Measurements from ENCODE around the gene FOXO6.

DNA sequence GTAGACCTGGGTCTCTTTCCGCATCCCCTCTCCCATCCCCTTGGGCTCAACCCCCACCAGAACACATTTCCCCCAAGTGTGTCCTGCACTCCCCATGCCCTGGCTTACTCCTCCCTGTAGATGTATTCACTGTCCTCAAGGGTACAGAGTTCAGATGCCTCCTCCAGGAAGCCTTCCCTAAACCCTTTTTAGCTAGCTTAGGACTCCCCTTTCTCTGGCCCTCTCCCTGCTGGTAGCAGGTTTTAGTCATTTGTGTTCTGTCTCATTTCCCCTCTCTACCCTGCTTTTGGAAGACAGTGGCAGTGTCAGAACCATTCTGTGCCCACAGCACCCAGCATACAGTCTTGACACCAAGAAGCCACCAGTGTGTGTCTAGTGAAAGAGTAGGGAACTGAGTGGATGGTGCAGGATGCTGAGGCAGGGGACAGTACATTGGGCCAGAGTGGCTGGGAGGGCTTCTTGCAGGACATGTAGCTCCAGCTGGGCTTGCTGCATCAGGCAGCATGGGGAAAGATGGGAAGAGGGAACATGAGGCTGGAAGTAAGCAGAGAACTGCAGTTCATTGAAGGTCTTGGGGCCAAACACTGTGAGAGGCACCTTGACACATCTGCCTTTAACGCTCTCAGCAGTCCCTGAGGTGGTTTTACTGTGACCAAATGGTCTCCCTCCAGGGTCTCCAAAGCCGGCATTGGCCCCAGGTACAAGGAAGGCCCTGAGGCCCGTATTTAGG lies 2.5 kb downstream of the FOXO6 start:
- TF ChIP-seq SRF (IDR thresholded peaks at IDR 0.05; ENCODE audit: low read depth in 2 of 2, low read length in 2 of 2) (no peak), MYC (IDR thresholded peaks at IDR 0.05; ENCODE audit: insufficient read depth, insufficient read length, insufficient replicate concordance, low read length, severe bottlenecking) (no peak), SIN3A (IDR thresholded peaks at IDR 0.05; ENCODE audit: low read depth, low read length) (no peak)
- TF ChIP-seq, protein P1, sequence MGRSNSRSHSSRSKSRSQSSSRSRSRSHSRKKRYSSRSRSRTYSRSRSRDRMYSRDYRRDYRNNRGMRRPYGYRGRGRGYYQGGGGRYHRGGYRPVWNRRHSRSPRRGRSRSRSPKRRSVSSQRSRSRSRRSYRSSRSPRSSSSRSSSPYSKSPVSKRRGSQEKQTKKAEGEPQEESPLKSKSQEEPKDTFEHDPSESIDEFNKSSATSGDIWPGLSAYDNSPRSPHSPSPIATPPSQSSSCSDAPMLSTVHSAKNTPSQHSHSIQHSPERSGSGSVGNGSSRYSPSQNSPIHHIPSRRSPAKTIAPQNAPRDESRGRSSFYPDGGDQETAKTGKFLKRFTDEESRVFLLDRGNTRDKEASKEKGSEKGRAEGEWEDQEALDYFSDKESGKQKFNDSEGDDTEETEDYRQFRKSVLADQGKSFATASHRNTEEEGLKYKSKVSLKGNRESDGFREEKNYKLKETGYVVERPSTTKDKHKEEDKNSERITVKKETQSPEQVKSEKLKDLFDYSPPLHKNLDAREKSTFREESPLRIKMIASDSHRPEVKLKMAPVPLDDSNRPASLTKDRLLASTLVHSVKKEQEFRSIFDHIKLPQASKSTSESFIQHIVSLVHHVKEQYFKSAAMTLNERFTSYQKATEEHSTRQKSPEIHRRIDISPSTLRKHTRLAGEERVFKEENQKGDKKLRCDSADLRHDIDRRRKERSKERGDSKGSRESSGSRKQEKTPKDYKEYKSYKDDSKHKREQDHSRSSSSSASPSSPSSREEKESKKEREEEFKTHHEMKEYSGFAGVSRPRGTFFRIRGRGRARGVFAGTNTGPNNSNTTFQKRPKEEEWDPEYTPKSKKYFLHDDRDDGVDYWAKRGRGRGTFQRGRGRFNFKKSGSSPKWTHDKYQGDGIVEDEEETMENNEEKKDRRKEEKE (IDR thresholded peaks at IDR 0.05): no peak
- TF ChIP-seq, protein P2, sequence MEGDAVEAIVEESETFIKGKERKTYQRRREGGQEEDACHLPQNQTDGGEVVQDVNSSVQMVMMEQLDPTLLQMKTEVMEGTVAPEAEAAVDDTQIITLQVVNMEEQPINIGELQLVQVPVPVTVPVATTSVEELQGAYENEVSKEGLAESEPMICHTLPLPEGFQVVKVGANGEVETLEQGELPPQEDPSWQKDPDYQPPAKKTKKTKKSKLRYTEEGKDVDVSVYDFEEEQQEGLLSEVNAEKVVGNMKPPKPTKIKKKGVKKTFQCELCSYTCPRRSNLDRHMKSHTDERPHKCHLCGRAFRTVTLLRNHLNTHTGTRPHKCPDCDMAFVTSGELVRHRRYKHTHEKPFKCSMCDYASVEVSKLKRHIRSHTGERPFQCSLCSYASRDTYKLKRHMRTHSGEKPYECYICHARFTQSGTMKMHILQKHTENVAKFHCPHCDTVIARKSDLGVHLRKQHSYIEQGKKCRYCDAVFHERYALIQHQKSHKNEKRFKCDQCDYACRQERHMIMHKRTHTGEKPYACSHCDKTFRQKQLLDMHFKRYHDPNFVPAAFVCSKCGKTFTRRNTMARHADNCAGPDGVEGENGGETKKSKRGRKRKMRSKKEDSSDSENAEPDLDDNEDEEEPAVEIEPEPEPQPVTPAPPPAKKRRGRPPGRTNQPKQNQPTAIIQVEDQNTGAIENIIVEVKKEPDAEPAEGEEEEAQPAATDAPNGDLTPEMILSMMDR (IDR thresholded peaks at IDR 0.05 in 2 of 3, conservative IDR thresholded peaks at IDR 0.05 in 1 of 3; ENCODE audit: control insufficient read depth in 2 of 3, extremely low read depth in 1 of 3, insufficient read depth in 1 of 3, low read depth in 3 of 3, low read length in 3 of 3): no peak
- TF ChIP-seq, protein P3, sequence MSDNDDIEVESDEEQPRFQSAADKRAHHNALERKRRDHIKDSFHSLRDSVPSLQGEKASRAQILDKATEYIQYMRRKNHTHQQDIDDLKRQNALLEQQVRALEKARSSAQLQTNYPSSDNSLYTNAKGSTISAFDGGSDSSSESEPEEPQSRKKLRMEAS (IDR thresholded peaks at IDR 0.05; ENCODE audit: low read depth, low read length): no peak
